ENCODE results near the gene SUFU.
"Not testable (repeated sequence)": the region's sequence is repeated elsewhere in the genome, so short reads cannot be mapped to it uniquely, and the experiment has no call there.

Gene SUFU

DNA sequence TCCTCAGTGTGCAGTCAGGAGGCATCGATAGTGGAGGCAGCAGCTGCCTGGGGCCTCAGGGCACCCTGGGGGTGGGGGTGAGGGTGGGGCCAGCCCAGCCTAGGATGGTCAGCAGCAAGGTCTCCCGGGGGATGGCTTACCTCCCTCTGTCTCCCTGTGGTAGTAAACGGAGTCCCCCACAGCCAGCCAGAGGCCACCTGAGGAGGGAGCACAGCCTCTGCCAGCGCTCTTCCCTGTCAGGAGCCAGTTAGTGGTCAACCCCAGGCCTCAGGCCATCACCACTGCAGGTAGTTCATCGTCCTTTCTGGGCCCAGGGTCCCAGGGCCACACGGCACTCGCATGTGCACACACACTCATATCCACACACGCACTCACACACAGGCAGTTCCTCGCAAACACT lies 23.4 kb upstream of the SUFU start:
- DNase-seq: no peak

DNA sequence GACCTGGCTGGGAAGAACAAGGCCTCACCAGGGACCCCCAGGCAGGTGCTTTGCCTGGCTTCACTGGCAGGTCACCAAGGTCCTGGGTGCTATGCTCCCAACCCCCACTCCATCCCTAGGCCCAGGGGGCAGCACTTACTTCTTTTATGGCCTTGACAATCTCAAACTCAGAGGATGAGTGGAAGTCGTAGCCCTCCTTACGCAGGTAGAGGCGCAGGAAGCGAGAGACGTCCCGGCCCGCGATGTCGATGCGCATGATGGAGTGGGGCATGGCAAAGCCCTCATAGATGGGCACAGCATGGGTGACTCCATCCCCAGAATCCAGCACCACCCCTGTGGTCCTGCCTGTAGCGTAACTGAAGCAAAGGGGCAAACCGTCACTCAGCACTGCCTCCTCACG lies 19.8 kb upstream of the SUFU start:
- DNase-seq: no peak

GRCh38 chr10:102485093-102485784 lies 18.5 kb upstream of the SUFU start:
- DNase-seq: no peak

GRCh38 chr10:102491136-102491535 lies 12.6 kb upstream of the SUFU start:
- no peak for DNase-seq

DNA sequence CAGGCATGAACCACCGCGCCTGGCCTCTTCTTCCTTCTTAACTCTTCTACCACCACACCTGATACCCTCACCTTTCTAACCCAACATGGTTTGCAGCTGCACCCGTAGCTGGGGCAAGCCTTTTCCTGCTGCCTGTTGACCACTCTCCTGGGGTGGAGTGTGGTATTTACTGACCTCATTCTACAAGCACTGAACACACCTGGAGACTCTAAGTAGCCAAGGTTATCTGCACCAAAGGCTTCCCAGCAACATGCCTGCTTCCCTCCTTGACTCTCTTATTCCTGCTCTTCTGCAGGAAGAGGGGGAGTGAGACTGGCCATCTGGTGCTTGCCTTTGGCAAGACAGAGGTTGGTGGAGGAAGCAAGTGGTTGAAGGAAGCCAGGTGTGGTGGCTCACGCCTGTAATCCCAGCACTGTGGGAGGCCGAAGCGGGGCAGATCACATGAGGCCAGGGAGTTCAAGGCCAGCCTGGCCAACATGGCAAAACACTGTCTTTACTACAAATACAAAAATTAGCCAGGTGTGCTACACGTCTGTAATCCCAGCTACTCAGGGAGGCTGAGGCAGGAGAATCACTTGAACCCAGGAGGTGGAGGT lies 11.3 kb upstream of the SUFU start:
- DNase-seq: no peak

GRCh38 chr10:102492983-102493382 lies 10.8 kb upstream of the SUFU start:
- no peak for DNase-seq

- no peak for DNase-seq
Measured at GRCh38 chr10:102493771-102494170, 10.0 kb upstream of the SUFU start.

DNA sequence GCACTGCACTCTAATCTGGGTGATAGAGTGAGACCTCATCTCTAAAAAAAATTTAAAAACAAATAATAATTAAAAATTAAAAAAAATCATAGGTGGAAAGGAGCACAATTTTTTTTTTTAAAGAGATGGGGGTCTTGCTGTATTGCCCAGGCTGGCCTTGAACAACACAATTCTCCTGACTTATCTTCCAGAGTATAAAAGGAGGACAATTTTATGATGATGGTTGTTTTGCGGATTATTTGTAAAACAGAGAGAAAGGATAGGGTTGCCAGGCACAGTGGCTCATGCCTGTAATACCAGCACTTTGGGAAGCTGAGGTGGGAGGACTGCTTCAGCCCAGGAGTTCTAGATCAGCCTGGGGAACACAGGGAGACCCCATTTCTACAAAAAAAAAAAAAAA lies 6.2 kb upstream of the SUFU start:
- DNase-seq: no peak

GRCh38 chr10:102499356-102499755 lies 4.4 kb upstream of the SUFU start:
- no peak for DNase-seq

GRCh38 chr10:102500686-102501085 lies 3.1 kb upstream of the SUFU start:
- not testable (repeated sequence) for DNase-seq

GRCh38 chr10:102501201-102502028 lies 2.4 kb upstream of the SUFU start:
- DNase-seq: no peak

DNA sequence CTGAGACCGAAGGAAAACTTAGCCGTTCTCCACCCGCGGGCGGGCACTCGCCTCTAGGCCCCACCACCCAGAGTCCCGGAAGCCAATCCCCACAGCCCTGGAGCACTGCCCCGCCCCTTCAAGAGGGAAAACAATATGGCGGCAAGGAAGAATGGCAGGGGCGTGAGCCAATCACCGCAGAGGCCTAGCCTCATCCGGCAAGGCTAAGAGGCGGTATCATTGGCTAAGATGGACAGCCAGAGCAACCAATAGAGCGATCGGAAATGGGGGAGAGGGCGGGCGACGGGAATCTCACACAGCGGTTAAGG lies 1.8 kb upstream of the SUFU start:
- DNase-seq: peak; percentile 98 to 99

DNA sequence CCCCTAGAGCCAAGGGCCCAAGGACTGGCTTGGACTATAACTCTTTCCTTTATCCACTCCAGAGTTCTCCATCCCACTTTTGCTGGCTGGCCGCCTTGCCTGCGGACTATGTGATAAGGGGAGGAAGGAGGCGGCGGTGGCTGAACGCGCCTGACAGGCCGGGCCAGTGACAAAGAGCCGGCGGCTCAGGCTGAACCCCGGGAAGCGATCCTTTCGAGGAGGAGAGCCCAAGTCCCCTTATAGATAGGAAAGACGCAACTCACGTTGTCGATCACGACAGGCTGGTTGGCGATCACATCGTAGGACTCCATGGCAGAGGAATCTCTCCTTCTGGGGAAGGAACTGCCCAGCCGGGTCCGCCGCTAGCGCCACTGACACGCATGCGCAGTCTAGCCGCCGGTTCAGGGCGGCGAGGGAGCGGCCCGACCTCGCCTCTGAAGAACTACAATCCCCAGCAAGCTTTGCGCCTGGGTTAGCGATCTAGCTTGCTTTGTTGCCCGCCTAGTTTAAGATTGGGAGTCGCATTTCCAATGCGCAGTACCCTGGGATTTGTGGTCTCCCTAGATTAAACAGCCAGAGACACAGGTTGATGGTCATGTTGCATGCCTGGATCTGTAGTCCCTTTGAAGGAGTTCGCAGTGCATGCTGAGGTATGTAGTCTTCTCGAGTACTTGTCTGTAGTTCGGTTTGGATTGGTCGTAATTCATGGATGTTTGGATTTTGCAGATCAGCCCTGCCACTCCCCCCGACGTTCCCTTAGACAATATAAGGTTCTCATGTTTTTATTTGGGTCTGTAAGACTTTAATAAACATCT lies 1.2 kb upstream of the SUFU start, which contains the start of gene ACTR1A:
ACTR1A (minus strand) TSS at position 376 of the 815 bp plus-strand sequence; CDS start at position 311, 65 bp downstream.
- peak; percentile 92 to 99 for DNase-seq

DNA sequence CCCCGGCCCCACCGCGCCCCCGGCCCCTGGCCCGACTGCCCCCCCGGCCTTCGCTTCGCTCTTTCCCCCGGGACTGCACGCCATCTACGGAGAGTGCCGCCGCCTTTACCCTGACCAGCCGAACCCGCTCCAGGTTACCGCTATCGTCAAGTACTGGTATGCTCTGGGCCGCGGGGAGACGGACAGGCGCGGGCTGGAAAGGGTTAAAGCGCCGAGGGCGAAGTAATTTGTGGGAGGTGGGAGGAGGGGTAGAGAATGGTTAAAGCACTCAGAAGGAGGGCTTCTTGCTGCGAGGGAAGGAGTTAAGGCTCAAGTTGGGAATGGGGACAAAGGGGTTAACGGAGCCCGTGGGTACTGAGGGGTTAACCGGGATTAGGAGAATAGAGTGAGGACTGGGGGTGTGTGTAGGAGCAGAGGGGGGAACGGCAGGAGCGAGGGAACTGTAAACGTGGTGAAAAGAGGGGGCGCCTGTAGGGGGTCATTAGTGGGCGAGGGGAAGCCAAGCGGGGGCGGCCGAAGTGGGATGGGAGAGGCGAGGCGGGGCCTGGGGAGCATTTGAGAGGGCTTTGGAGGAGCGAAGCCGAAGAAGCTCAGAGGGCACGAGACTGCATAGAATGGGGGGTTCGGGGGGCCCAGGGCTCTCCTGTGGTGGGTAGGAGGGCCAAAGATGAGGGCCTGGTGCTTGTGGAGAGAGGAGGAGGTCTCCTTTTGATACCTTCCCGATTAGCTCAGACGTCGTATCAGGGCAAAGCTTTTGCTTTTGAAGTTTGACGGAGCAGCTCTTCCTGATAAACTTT lies 605 bp downstream of the SUFU start:
- peak in 1 of 2 donors; percentile 32 for DNase-seq

GRCh38 chr10:102504976-102505300 lies 1.2 kb downstream of the SUFU start:
- no peak for DNase-seq

GRCh38 chr10:102505462-102506115 lies 1.8 kb downstream of the SUFU start:
- no peak for DNase-seq

- no peak for DNase-seq
Measured at GRCh38 chr10:102507521-102507920, 3.7 kb downstream of the SUFU start.

DNA sequence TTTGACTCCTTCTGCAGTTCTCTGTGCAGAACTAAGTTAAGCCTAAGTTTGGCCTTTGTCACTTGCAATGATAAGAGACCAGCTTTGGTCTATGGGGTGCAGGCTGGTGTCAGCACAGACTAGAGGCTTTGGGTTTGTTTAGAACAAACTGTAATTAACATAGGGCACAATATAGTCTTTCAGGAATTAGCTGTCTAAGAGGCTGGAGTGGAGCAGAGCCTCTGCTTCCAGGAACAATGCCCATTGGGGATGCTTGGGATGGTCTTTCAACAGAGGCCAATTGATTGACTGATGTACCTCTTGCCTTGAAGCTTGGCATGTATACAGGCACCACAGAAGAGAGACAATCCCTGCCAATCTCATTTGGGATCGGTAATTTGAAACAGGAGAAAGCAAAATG lies 4.7 kb downstream of the SUFU start:
- DNase-seq: no peak

DNA sequence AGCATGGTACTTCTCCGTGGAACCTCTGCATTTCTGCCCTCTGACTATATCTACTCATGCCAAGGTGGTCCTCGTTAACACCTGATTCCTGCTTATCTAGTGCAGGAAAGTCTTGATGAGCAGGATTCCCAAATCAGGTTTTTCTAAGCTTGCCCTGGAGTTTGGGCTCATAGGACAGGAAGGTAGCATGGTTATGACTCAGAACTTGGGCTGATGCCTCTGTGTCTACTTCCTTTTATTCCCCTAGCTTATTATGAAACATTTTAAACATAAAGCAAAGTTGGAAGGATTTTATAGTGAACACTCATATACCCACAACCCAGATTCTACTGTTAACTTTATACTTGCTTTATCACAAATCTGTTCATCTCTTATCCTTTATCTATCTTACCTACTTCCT lies 5.6 kb downstream of the SUFU start:
- peak in 1 of 2 donors; percentile 49 for DNase-seq

DNA sequence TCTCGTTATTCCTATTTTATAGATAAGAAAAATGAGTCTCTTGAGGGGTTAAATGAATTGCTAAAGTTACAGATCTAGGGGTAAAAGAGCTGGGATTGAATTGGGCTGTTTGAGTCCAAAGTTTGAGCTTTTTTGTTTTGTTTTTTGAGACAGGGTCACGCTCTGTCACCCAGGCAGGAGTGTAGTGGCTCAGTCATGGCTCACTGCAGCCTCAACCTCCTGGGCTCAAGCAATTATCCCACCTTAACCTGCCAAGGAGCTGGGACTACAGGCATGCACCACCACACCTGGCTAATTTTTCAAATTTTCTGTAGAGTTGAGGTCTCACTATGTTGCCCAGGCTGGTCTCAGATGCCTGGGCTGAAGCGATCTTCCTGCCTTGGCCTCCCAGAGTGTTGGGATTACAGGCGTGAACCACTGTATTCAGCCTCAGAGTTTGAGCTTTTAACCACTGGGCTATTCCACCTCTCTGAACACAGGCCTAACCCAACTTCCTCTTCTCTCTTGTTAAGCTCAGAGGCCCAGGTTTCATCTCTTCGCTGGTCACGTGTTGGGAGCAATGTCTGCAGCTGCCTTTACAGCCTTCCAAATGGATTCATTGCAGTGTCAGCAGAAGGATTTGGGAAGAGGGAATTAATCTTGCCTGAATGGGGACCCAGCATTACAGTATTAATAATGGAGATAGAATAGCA lies 8.0 kb downstream of the SUFU start:
- peak in 1 of 2 donors; percentile 3 for DNase-seq
